GM19372 (cell line): ENCODE results near the gene CHSY1.
"Not testable (repeated sequence)": the region's sequence is repeated elsewhere in the genome, so short reads cannot be mapped to it uniquely, and the experiment has no call there.

Experiments used
- ATAC-seq: cut with Tn5 transposase; IDR thresholded peaks from one replicate; pipeline ENCODE4 v1.9.1; 2021; ENCODE audit warnings: mild to moderate bottlenecking, low read depth, moderate library complexity; ENCODE audit not compliant: unreplicated experiment

The CHSY1 gene

GRCh38 chr15:101214435-101215097 lies 37.3 kb downstream of the CHSY1 start:
- not testable (repeated sequence) for ATAC-seq

DNA sequence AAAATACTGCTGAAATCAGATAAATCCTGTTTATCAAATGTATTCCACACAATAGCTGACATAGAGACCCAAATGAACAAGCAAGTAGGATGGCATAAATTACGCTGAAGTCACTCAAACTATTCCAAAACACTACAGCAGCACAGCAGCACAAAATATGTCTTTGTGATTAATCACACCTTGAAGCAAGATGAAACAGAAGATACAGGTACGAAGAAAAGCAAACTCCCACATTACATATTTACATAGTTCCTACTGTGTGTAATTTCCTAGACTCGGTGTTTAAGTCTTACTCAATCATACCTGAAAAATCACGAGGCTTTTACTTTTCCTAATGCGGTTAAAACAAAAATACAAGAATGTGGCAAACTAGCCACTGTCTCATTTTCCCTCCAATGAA lies 38.3 kb downstream of the CHSY1 start:
- no peak for ATAC-seq

DNA sequence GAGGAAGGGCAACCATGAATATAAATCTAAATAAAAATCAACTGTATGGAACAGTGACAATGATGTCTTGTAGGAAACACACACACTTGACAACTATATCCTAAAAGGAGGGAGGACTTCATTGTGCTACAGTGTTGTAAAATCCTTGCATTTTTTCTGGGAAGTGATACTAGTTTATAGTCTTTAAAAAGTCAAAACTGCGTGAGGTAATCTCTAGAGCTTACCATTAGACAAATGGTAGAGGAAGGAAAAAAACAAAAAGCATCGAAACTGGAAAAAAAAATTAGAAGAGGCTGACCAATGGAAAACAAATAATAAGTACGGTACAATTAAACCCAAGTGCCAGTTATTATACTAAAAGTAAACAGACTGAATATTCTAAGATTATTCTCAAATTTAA lies 38.7 kb downstream of the CHSY1 start:
- no peak for ATAC-seq

DNA sequence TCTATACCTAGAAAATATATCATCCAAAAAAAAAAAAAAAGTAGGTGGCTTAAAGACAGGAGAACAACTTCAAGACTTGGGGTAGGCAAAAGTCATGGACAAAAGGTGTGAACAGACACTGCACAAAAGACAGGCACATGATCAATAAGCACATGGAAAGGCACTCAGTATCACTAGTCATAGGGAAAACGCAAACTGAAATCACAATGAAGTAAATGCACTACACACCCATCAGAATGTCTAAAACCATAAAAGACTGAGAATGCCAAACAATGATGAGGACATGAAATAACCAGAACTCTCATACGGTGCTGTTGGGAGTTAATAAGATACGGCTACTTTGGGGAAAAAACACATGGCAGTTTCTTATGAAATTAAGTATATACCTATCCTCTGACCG lies 40.0 kb downstream of the CHSY1 start:
- no peak for ATAC-seq

GRCh38 chr15:101210466-101210865 lies 41.4 kb downstream of the CHSY1 start:
- ATAC-seq: no peak

- ATAC-seq: no peak
These were observed 41.8 kb downstream of the CHSY1 start for GRCh38 chr15:101210058-101210457.

GRCh38 chr15:101209285-101209845 lies 42.5 kb downstream of the CHSY1 start:
- no peak for ATAC-seq

DNA sequence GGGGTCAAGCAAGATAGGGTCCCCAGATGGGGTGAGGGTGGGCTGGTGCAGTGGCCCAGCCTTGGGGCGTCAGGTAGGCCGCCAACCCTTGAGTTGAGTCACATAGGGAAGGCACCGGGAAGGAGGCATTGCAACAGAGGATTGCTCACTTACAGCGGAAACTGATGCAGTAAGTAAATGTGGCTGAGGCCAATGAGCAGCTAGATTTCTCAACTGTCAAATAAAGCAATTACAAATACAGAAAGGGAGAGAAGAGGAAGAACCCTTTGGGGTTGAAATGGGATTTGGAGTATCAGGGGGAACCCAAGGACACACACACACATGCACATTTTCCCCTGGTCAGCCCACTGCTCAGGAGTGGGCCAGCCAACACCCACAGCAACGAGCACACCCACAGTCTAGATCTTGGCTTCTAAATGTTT lies 44.0 kb downstream of the CHSY1 start:
- ATAC-seq: no peak

GRCh38 chr15:101206176-101206591 lies 45.7 kb downstream of the CHSY1 start:
- no peak for ATAC-seq

DNA sequence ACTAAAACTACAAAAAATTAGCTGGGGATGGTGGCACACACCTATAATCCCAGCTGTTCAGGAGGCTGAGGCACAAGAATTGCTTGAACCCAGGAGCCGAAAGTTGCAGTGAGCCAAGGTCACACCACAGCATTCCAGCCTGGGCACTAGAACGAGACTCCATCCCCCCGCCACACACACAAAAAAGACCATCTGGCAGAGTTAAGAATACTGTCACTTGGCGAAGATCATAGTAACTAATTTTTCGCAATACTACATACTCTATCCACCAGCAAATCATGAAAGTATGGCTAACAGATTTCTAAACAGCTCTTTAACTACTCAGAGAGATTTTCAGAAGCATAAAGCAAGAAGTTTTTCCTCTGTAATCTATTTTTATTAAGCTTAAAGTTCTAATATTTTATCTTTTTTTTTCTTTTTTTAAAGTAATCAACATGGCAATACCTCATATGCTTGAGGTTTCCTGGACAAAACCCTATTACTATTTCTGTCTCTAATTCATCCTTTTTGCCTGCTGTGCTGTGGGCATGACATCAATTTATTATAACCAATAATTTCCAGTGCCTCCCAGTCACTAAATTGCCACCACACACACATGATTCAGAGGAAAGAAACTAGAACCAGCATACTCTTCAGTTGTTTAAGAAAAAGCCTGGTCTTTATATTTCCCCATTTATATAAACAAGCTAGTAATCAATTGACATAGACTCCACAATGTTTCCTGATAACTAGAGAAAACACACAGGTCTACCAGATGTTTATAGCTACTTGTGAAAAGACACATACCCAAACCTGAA lies 46.9 kb downstream of the CHSY1 start:
- no peak for ATAC-seq

DNA sequence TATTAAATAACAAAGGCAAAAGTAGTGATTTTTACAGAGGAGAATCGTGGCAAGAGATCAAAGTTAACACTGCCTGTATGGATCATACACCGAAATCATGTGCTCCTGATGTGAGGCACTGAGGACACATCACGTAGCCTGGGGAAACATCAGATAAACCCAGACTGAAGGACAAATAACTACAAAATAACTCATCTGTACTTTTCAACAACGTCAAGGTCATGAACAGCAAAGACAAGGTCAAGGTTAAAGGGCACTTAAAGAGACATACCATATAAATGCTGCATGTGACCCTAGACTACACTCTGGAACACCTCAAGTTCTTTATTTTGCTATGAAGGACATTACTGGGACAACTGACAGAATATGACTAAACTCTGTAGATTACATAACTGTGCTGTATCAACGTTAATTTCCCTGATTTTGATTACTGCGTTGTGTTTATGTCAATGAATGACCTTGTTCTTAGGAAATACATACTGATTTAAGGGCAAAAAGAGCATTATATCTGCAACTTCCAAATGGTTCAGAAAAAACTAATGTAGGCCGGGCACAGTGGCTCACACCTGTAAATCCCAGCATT lies 48.1 kb downstream of the CHSY1 start:
- ATAC-seq: no peak

DNA sequence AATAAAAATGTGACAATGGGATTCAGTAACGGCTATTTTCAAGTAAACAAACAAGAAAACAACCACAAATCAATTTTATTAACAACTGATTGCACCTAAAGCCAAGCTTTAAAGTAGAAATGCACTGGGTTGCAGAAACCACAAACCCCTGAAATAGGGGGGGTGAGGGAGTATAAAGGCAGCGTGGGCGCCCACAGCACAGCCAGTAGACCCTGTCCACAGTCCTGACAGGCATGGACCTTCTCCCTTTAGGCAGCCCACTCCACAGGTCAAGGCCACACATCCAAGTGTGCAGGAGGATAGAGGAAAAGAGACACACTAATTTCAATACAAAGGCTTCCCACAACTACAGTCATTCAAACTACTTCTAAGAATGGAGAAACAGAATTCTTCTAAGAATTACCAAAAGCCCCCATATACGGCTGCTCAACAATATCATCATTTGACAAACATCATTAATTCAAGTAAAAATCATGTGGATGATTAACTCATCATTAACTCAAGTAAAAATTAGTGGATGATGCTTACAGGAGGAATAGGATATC lies 48.7 kb downstream of the CHSY1 start:
- no peak for ATAC-seq

- no peak for ATAC-seq
These were observed 50.3 kb downstream of the CHSY1 start for GRCh38 chr15:101201411-101202174.

DNA sequence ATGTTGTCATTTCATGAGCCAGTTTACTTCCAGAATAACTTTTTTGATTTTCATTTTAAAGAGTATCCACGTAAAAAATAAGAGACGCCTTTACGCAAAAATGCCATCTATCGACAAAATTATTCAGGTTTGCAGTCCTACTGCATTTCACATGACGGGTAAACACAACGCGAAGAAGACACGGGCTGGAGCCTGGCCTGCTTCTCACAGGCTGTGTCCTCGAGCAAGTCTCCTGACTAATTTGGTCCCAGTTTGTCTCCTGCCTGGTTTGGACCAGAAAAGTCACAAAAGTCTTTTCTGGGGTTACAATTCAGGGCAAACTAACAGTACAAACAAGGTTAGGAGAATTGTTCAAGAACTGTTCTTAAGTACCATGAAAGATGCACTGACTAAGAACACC lies 51.7 kb downstream of the CHSY1 start:
- ATAC-seq: no peak

DNA sequence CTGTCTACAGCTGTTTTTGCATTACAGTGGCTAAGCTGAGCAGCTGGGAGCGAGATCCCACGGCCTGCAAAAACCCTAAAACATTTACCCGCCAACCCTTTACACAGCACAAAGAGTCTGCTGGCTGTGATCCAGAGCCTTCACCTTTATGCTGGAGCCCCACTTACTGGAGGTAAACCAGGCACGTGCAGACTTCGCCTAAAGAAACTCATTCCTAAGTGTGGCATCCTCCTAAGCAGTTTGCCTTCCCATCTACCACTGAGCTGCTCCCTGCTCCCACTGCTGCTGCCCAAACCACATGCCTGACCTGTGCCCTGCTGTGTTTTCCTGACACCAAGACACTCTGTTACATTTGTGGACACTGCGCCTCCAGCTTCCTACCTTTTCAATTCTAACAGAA lies 53.0 kb downstream of the CHSY1 start:
- ATAC-seq: no peak

- ATAC-seq: no peak
These were observed 53.7 kb downstream of the CHSY1 start for GRCh38 chr15:101198031-101198575.

GRCh38 chr15:101194546-101195125 lies 57.2 kb downstream of the CHSY1 start:
- no peak for ATAC-seq

DNA sequence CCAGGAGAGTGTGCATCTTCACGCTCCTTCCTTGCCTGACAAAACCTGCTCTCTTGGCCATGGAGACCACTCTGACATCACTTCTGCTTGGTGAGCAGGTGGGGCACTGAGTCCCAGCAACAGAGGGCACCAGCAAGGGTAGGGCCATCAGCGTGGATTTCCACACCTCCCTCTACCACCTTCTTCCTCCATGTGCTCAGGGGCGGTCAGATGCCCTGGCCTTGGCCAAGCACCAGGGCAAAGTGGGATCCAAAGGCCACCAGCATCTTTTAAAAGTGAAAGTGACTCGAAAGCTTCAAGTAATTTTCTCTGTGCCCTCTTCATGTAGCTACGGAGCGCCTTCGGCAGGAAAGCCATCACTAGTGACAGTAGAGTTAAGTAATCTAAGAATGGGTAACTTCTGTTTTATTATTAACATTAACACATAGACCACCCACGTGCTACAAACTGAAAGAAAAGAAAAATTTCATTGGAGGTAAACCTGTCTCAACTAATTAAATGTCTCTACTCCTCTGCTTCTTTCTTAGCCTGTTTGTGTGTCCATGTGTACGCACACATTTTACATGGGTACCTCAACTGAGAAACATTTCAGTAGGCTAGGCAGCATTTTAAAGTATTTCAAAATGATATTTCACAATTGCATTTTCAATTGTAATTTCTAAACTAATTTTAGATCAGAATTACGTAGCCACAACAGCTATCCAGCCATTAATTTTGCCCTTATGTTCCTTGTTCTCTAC lies 57.9 kb downstream of the CHSY1 start:
- no peak for ATAC-seq

DNA sequence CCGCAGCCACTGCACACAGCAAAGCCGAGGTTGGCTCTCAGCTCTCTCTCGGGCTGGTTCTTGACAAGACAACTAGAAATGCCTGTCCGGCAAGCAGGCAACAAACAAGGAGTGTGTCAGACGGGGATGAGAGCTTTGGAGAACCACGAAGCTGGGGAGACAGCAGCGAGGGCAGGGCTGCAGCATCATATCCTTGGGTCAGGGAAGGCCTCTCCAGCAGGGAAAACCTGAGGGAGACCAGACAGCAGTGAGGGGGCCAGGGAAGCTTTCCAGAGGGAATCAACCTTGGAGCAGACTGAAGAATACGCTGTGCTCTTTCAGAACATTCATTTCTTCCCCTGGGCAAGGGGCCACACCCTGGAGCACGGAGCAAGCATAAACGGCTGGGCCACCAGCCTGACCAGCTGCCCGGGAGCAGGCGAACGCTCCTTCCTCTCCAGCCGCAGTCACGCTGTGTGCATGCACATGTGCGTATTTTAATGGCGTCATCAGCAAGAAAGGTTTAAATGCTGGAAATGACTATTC lies 58.7 kb downstream of the CHSY1 start:
- ATAC-seq: no peak
